Mesodermal cell (in vitro differentiated cells): ENCODE measurements around the gene DAAM1.

Experiments used
- H3K27ac ChIP-seq: 2 replicates; pipeline ENCODE4 v1.7.0; 2013; ENCODE audit warnings: mild to moderate bottlenecking, low read depth, low read length, moderate library complexity; ENCODE audit not compliant: severe bottlenecking
- H3K36me3 ChIP-seq: 2 replicates; pipeline ENCODE4 v1.7.1; 2013; ENCODE audit warnings: mild to moderate bottlenecking, low read length, moderate library complexity; ENCODE audit not compliant: control insufficient read depth, insufficient read depth
- H3K4me1 ChIP-seq: one replicate; pipeline ENCODE4 v1.7.1; 2013; ENCODE audit warnings: mild to moderate bottlenecking, low read length; ENCODE audit not compliant: insufficient read depth, control insufficient read depth, poor library complexity, severe bottlenecking
- H3K4me3 ChIP-seq: 2 replicates; pipeline ENCODE4 v1.7.0; 2013; ENCODE audit warnings: low read length, control low read depth, mild to moderate bottlenecking; ENCODE audit not compliant: insufficient read depth, poor library complexity, severe bottlenecking; ENCODE audit errors: extremely low read depth
- H3K9me3 ChIP-seq: 2 replicates; pipeline ENCODE4 v1.7.1; 2013; ENCODE audit warnings: mild to moderate bottlenecking, low read length, moderate library complexity; ENCODE audit not compliant: control insufficient read depth
- WGBS, 2 experiments: methylation state at CpG; one replicate each; pipeline ENCODE4 v1.1.5; 2013; ENCODE audit warnings: missing lambda C conversion rate in 2 of 2; ENCODE audit not compliant: insufficient coverage in 2 of 2; 5-methylcytosine and 5-hydroxymethylcytosine counted together

The DAAM1 gene

GRCh38 chr14:59360923-59361794 is 172.7 kb downstream of the DAAM1 start:
- H3K27ac ChIP-seq = peak overlapping the region; percentile 17
- no peak overlapping the region for H3K4me3 ChIP-seq
- H3K9me3 ChIP-seq = no peaks in the 10 kb centered on the region
- peaks cover 35% of the 10 kb centered on the region for H3K36me3 ChIP-seq
- peaks cover 27% of the 10 kb centered on the region for H3K4me1 ChIP-seq
- WGBS, 2 experiments = 96 to 97% methylated on average over 11 to 12 of the region's 13 CpGs

GRCh38 chr14:59362513-59362912 is 174.0 kb downstream of the DAAM1 start:
- Histone ChIP-seq H3K4me1 (peaks cover 27% of the 10 kb centered on the region), H3K4me3 (no peak overlapping the region), H3K27ac (no peak overlapping the region), H3K9me3 (no peaks in the 10 kb centered on the region), H3K36me3 (peaks cover 29% of the 10 kb centered on the region)
- WGBS, 2 experiments = 100% methylated on average over 1 of the region's 2 CpGs; no CpG with 5 or more reads in 1 of the 2 experiments

GRCh38 chr14:59363531-59364226 is 175.2 kb downstream of the DAAM1 start:
- H3K4me1 ChIP-seq = peaks cover 20% of the 10 kb centered on the region
- no peaks in the 10 kb centered on the region for H3K9me3 ChIP-seq
- 78 to 83% methylated on average over 2 to 3 of the region's 5 CpGs for WGBS, 2 experiments
- H3K36me3 ChIP-seq = peaks cover 36% of the 10 kb centered on the region
- H3K4me3 ChIP-seq = no peak overlapping the region
- H3K27ac ChIP-seq = peak overlapping the region; percentile 57

GRCh38 chr14:59370158-59370742 is 181.8 kb downstream of the DAAM1 start:
- H3K4me1 ChIP-seq = no peaks in the 10 kb centered on the region
- no peak overlapping the region for H3K4me3 ChIP-seq
- peaks cover 21% of the 10 kb centered on the region for H3K36me3 ChIP-seq
- no CpG with 5 or more reads among the region's 3 CpGs for WGBS, 2 experiments
- no peak overlapping the region for H3K27ac ChIP-seq
- H3K9me3 ChIP-seq = no peaks in the 10 kb centered on the region

GRCh38 chr14:59371771-59372170 is 183.3 kb downstream of the DAAM1 start:
- Histone ChIP-seq H3K4me1 (no peaks in the 10 kb centered on the region), H3K4me3 (no peak overlapping the region), H3K36me3 (peaks cover 17% of the 10 kb centered on the region), H3K27ac (no peak overlapping the region), H3K9me3 (no peaks in the 10 kb centered on the region)
- 100% methylated on average over 1 of the region's 2 CpGs; no CpG with 5 or more reads in 1 of the 2 experiments for WGBS, 2 experiments

GRCh38 chr14:59374048-59374447 is 185.6 kb downstream of the DAAM1 start:
- H3K27ac ChIP-seq = no peak overlapping the region
- H3K36me3 ChIP-seq = peaks cover 1% of the 10 kb centered on the region
- no CpG with 5 or more reads among the region's 3 CpGs for WGBS, 2 experiments
- H3K9me3 ChIP-seq = no peaks in the 10 kb centered on the region
- no peak overlapping the region for H3K4me3 ChIP-seq
- no peaks in the 10 kb centered on the region for H3K4me1 ChIP-seq

GRCh38 chr14:59376686-59377085 is 188.2 kb downstream of the DAAM1 start:
- Histone ChIP-seq H3K4me3 (no peak overlapping the region), H3K4me1 (no peaks in the 10 kb centered on the region), H3K36me3 (no peaks in the 10 kb centered on the region), H3K27ac (no peak overlapping the region), H3K9me3 (no peaks in the 10 kb centered on the region)
- 88 to 100% methylated on average over 1 to 2 of the region's 3 CpGs for WGBS, 2 experiments

GRCh38 chr14:59377491-59377890 is 189.0 kb downstream of the DAAM1 start:
- WGBS, 2 experiments = 63 to 86% methylated on average over 1 to 2 of the region's 3 CpGs
- Histone ChIP-seq H3K4me3 (no peak overlapping the region), H3K27ac (peak overlapping the region; percentile 12), H3K36me3 (no peaks in the 10 kb centered on the region), H3K9me3 (no peaks in the 10 kb centered on the region), H3K4me1 (no peaks in the 10 kb centered on the region)

- no peaks in the 10 kb centered on the region for H3K4me1 ChIP-seq
- H3K9me3 ChIP-seq = no peaks in the 10 kb centered on the region
- WGBS, 2 experiments = 84 to 89% methylated on average over 5 to 9 of the region's 9 CpGs
- no peaks in the 10 kb centered on the region for H3K36me3 ChIP-seq
- no peak overlapping the region for H3K4me3 ChIP-seq
- no peak overlapping the region for H3K27ac ChIP-seq
Observed at GRCh38 chr14:59377991-59378601, 189.6 kb downstream of the DAAM1 start.

- Histone ChIP-seq H3K4me1 (no peaks in the 10 kb centered on the region), H3K9me3 (no peaks in the 10 kb centered on the region), H3K27ac (no peak overlapping the region), H3K4me3 (no peak overlapping the region), H3K36me3 (no peaks in the 10 kb centered on the region)
- no CpG with 5 or more reads among the region's 1 CpG for WGBS, 2 experiments
Observed at GRCh38 chr14:59389936-59390335, 201.5 kb downstream of the DAAM1 start.
